ENCODE measurements around the gene SCGB2B2. TPM values are rescaled to one million over a fixed set of nuclear protein-coding genes. Genes with fewer than 3 reads are reported as not detected.
"Not testable (repeated sequence)": the region's sequence is repeated elsewhere in the genome, so short reads cannot be mapped to it uniquely, and the experiment has no call there.

The SCGB2B2 gene
- total RNA-seq: 1.0 TPM

GRCh38 chr19:34676697-34677385, at the start of gene SCGB2B2:
TSS of gene SCGB2B2 (minus strand) at chr19:34677159. CDS start at chr19:34594563, 82,596 bp downstream.
- no peak for DNase-seq (ENCODE audit: low spot score)

- DNase-seq (ENCODE audit: low spot score): no peak
These were observed 48.4 kb upstream of the SCGB2B2 start for GRCh38 chr19:34725400-34725799.

GRCh38 chr19:34722353-34722752, 45.4 kb upstream of the SCGB2B2 start:
- DNase-seq (ENCODE audit: low spot score): no peak

- DNase-seq (ENCODE audit: low spot score): no peak
These were observed 38.4 kb upstream of the SCGB2B2 start for GRCh38 chr19:34715357-34715756.

GRCh38 chr19:34713262-34713637, 36.3 kb upstream of the SCGB2B2 start:
- no peak for DNase-seq (ENCODE audit: low spot score)

GRCh38 chr19:34712395-34713261, 35.7 kb upstream of the SCGB2B2 start:
- DNase-seq (ENCODE audit: low spot score): peak; percentile 76

GRCh38 chr19:34711890-34712289, 34.9 kb upstream of the SCGB2B2 start:
- no peak for DNase-seq (ENCODE audit: low spot score)

- DNase-seq (ENCODE audit: low spot score): no peak
These were observed 30.7 kb upstream of the SCGB2B2 start for GRCh38 chr19:34707661-34708060.

GRCh38 chr19:34692549-34692948, 15.6 kb upstream of the SCGB2B2 start:
- DNase-seq (ENCODE audit: low spot score): no peak

GRCh38 chr19:34690372-34690771, 13.4 kb upstream of the SCGB2B2 start:
- DNase-seq (ENCODE audit: low spot score): no peak

- no peak for DNase-seq (ENCODE audit: low spot score)
These were observed 11.6 kb upstream of the SCGB2B2 start for GRCh38 chr19:34688592-34688991.

GRCh38 chr19:34687348-34687747, 10.4 kb upstream of the SCGB2B2 start:
- DNase-seq (ENCODE audit: low spot score): no peak

GRCh38 chr19:34686455-34686854, 9.5 kb upstream of the SCGB2B2 start:
- no peak for DNase-seq (ENCODE audit: low spot score)

GRCh38 chr19:34685266-34685665, 8.3 kb upstream of the SCGB2B2 start:
- DNase-seq (ENCODE audit: low spot score): not testable (repeated sequence)

GRCh38 chr19:34681478-34681877, 4.5 kb upstream of the SCGB2B2 start:
- no peak for DNase-seq (ENCODE audit: low spot score)

- DNase-seq (ENCODE audit: low spot score): no peak
These were observed 1.5 kb upstream of the SCGB2B2 start for GRCh38 chr19:34678421-34678820.

GRCh38 chr19:34678085-34678412, 1.1 kb upstream of the SCGB2B2 start:
- DNase-seq (ENCODE audit: low spot score): no peak

GRCh38 chr19:34677386-34678084, 576 bp upstream of the SCGB2B2 start, which contains the start of gene ZNF302:
TSS of gene ZNF302 (plus strand) at chr19:34677678. CDS start at chr19:34678805, 1,127 bp downstream.
- DNase-seq (ENCODE audit: low spot score): peak; percentile 97

GRCh38 chr19:34675919-34676318, 1.0 kb downstream of the SCGB2B2 start:
- DNase-seq (ENCODE audit: low spot score): no peak

GRCh38 chr19:34675250-34675649, 1.7 kb downstream of the SCGB2B2 start:
- no peak for DNase-seq (ENCODE audit: low spot score)

GRCh38 chr19:34673590-34673989, 3.4 kb downstream of the SCGB2B2 start:
- DNase-seq (ENCODE audit: low spot score): no peak

GRCh38 chr19:34671972-34672371, 5.0 kb downstream of the SCGB2B2 start:
- no peak for DNase-seq (ENCODE audit: low spot score)
